Prostate gland (tissue), 2 donors: Measurements from ENCODE around the gene SLC23A3. TPM values are rescaled to one million over a fixed set of nuclear protein-coding genes. Genes with fewer than 3 reads are reported as not detected.

ENCODE experiments used
- DNase-seq: peaks from one replicate; pipeline ENCODE4 v3.0.0-alpha.2; 2019; ENCODE audit warnings: low spot score
- H3K27ac ChIP-seq, 2 donors: fragments of 200-600 bp; sonication (generic); 2 replicates each; pipeline ENCODE4 v1.5.1; 2017 to 2019
- H3K27me3 ChIP-seq: fragments of 200-600 bp; sonication (generic); replicated peaks from 2 replicates; pipeline ENCODE4 v1.5.1; 2019; ENCODE audit not compliant: insufficient read depth
- H3K36me3 ChIP-seq, 2 donors: fragments of 200-600 bp; sonication (generic); 1 replicate in 1 of 2; 2 replicates in 1 of 2; pipeline versions ENCODE4 v1.5.1 to v1.8.1; 2017 to 2019
- H3K4me1 ChIP-seq: fragments of 200-600 bp; sonication (generic); replicated peaks from 2 replicates; pipeline ENCODE4 v1.5.1; 2019
- H3K4me3 ChIP-seq, 2 donors: fragments of 200-600 bp; sonication (generic); 2 replicates each; pipeline ENCODE4 v1.5.1; 2017 to 2019
- H3K9me3 ChIP-seq: fragments of 200-600 bp; sonication (generic); 2 replicates; pipeline ENCODE4 v1.5.1; 2017
- POLR2A ChIP-seq: fragments of 450-650 bp; IDR thresholded peaks from one replicate; pipeline ENCODE4 v1.6.1; 2016; ENCODE audit warnings: antibody characterized with exemption, mild to moderate bottlenecking
- POLR2AphosphoS5 ChIP-seq: sonication (generic); formaldehyde crosslinking; IDR thresholded peaks from one replicate; pipeline ENCODE4 v1.6.1; 2017; ENCODE audit warnings: antibody characterized with exemption
- WGBS: methylation state at CpG from one replicate; pipeline ENCODE4 v1.1.5; 2018; 5-methylcytosine and 5-hydroxymethylcytosine counted together
- intact Hi-C: fragments of 100-400 bp; cut with DNase I; formaldehyde crosslinking; loops from one replicate; pipeline ENCODE4 v1.14.2; 2022
- total RNA-seq, 2 donors: library from RNA; depleted of rRNA; stranded (reverse); fragments of >200 nt; gene quantifications; one replicate each; pipeline ENCODE4 v1.1.0, GENCODE V29; 2016
- TF ChIP-seq, protein P1 (sequence below), 4 experiments: fragments of 200-600 bp in 2 of 4; fragments of 450-650 bp in 2 of 4; sonication (generic) in 2 of 4; IDR thresholded peaks; 1 replicate in 3 of 4; 2 replicates in 1 of 4; pipeline ENCODE4 v1.5.1; 2016 to 2019; ENCODE audit warnings: antibody characterized with exemption in 4 of 4, mild to moderate bottlenecking in 2 of 4, moderate library complexity in 2 of 4

The SLC23A3 gene
- total RNA-seq, 2 donors from 2014 or later, result 2.3 to 2.9 TPM

DNA sequence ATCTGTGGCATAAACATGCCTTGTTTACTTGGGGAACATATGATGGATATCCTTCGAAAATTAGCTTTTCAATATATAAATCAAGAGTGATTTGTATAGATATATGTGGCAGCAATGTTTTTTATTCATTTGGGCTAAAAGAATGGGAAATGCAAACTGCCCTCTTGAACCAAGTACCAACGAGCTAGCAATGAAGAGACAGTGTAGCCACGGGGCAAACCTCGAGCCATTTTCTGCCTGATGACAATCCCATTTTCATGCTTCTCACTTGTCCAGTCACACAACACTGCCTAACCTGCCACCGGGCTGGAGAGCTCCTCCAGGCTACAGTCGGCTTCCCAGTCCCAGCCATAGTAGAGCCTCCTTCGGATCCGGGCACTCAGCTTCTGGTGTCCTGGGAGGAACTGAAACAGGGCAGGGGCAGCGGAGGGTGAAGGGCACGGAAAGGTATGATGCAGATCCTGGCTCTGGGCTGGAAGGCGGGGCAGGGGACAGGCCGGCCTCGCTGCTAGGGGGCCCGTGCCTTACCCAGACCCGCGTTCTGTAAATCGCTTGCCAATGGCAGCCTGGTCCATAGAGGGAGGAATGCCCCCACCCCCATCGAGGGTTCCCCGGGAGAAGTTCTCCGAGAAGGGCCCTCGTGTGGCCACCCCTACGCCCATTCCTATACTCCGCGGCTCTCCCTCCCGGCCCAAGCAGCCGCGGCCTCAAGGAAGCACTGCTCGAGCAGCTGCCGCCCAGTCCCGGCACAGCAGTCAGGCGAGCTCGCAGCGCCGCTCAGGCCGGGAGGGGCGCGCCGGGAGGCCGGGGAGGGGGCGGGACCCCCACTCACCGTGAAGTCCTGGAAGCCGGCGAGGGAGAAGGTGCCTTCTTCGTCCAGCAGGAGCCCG lies 6.3 kb upstream of the SLC23A3 start:
- H3K4me3 ChIP-seq, result peak overlapping the region; percentile 73 to 82
- peaks cover 0 to 2% of the 10 kb centered on the region in 2 donors for H3K36me3 ChIP-seq
- WGBS, result 2% methylated on average over 43 of the region's 45 CpGs
- H3K27ac ChIP-seq, result peak overlapping the region; percentile 98 to 99
- H3K9me3 ChIP-seq, result no peaks in the 10 kb centered on the region
- peaks cover 11% of the 10 kb centered on the region for H3K4me1 ChIP-seq
- TF ChIP-seq POLR2AphosphoS5, result no peak
- no peak for TF ChIP-seq POLR2A
- TF ChIP-seq, protein P1, sequence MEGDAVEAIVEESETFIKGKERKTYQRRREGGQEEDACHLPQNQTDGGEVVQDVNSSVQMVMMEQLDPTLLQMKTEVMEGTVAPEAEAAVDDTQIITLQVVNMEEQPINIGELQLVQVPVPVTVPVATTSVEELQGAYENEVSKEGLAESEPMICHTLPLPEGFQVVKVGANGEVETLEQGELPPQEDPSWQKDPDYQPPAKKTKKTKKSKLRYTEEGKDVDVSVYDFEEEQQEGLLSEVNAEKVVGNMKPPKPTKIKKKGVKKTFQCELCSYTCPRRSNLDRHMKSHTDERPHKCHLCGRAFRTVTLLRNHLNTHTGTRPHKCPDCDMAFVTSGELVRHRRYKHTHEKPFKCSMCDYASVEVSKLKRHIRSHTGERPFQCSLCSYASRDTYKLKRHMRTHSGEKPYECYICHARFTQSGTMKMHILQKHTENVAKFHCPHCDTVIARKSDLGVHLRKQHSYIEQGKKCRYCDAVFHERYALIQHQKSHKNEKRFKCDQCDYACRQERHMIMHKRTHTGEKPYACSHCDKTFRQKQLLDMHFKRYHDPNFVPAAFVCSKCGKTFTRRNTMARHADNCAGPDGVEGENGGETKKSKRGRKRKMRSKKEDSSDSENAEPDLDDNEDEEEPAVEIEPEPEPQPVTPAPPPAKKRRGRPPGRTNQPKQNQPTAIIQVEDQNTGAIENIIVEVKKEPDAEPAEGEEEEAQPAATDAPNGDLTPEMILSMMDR (IDR thresholded peaks at IDR 0.05), result peak in 1 of 4 experiments; percentile 5
- intact Hi-C loops, result loop anchor here (5.0 to 10.0 kb wide), 3 partner anchors 41 to 339 kb away; partner anchors contain the start of genes ABCB6, ASIC4 and DNPEP
- peak; percentile 39 for DNase-seq
- H3K27me3 ChIP-seq, result no peaks in the 10 kb centered on the region

DNA sequence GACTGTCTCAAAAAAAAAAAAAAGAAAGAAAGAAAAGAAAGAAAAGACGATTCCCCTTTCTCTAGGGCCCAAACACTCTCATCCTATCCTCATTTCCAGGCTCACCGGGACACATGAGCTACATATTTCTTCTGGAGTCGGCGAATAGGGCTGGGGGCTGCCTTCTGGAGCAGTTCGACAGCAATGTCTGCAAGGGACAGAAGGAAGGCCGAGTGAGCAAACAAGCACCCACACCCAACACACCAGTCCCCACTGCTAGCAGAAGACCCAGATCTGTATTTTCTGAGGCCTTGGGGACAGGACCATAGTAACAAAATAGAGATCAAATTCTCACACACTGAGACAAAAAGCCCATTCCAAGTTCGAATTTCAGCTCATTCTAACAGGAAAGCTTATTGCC lies 5.7 kb upstream of the SLC23A3 start:
- H3K4me3 ChIP-seq, result peak overlapping the region in 1 of 2 donors; percentile 82
- no peaks in the 10 kb centered on the region for H3K9me3 ChIP-seq
- peak overlapping the region; percentile 98 to 99 for H3K27ac ChIP-seq
- H3K27me3 ChIP-seq, result no peaks in the 10 kb centered on the region
- intact Hi-C loops, result loop anchor here (5.0 to 10.0 kb wide), 3 partner anchors 42 to 339 kb away; partner anchors contain the start of genes ABCB6, ASIC4 and DNPEP
- WGBS, result 76% methylated on average over 7 of the region's 7 CpGs
- H3K36me3 ChIP-seq, result no peaks in the 10 kb centered on the region
- DNase-seq, result no peak
- peaks cover 11% of the 10 kb centered on the region for H3K4me1 ChIP-seq
- TF ChIP-seq POLR2A, result no peak
- TF ChIP-seq, protein P1 (IDR thresholded peaks at IDR 0.05), result no peak
- no peak for TF ChIP-seq POLR2AphosphoS5

DNA sequence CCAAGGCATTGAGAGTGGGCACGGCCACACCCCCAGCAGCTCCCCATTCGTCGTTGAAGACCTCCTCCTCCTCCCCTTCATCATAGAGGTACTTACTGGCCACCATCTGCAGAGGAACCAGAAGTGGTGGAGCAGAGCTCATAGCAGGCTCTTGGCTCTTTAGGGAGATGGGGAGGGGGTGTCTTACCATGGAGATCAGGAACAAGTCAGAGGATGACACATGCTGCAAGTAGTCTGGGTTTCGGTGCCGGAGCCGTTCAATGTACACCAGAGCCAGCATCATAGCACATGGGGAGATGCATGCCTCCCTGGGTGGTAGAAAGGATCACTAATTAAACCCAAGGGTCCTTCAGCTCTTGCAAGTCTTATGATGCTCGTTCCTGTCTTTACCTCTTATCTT lies 5.0 kb upstream of the SLC23A3 start:
- Histone ChIP-seq H3K4me3 (no peak overlapping the region), H3K27ac (no peak overlapping the region), H3K9me3 (no peaks in the 10 kb centered on the region), H3K4me1 (peaks cover 11% of the 10 kb centered on the region), H3K27me3 (no peaks in the 10 kb centered on the region), H3K36me3 (no peaks in the 10 kb centered on the region)
- TF ChIP-seq POLR2A (no peak), POLR2AphosphoS5 (no peak)
- TF ChIP-seq, protein P1 (IDR thresholded peaks at IDR 0.05), result no peak
- whole genome bisulfite sequencing, result 90% methylated on average over 7 of the region's 7 CpGs
- intact Hi-C loops, result loop anchor here (5.0 to 10.0 kb wide), 3 partner anchors 42 to 340 kb away; partner anchors contain the start of genes ABCB6, ASIC4 and DNPEP
- no peak for DNase-seq

DNA sequence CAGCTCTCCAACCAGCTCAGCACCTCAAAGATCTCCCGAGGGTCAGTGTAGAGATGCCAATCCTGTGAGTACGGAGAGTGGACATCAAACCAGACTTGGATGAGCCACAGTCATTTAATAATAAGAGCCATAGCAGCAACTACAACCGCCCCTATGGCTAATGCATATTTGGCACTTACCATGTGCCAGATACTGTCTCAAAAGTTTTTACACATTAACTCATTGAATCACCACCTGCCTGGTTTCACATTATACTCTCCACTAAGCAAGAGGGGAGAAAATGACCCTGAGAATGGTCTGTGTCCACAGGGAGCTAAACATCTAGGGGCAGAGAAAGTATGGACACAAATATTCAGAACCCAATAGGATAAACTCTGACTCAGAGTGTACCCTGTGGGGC lies 4.3 kb upstream of the SLC23A3 start:
- no peak for DNase-seq
- Histone ChIP-seq H3K4me1 (peaks cover 10% of the 10 kb centered on the region), H3K27me3 (no peaks in the 10 kb centered on the region), H3K9me3 (no peaks in the 10 kb centered on the region), H3K27ac (no peak overlapping the region), H3K36me3 (no peaks in the 10 kb centered on the region), H3K4me3 (no peak overlapping the region)
- intact Hi-C loops, result loop anchor here (10.0 kb wide), 1 partner anchor 341 kb away; the partner anchor contains the start of gene ASIC4
- WGBS, result 92% methylated on average over 3 of the region's 3 CpGs
- TF ChIP-seq POLR2AphosphoS5, result no peak
- TF ChIP-seq, protein P1 (IDR thresholded peaks at IDR 0.05), result no peak
- no peak for TF ChIP-seq POLR2A
